Globus pallidus (tissue), 1 donor: ENCODE results near the gene AGR3.
A peak's percentile ranks its signal among the peaks of the same experiment; 100 is the strongest.

ENCODE experiments used
- DNase-seq: peaks from one replicate; pipeline ENCODE4 v3.0.0-alpha.2; 2015; ENCODE audit warnings: low spot score

Gene AGR3

DNA sequence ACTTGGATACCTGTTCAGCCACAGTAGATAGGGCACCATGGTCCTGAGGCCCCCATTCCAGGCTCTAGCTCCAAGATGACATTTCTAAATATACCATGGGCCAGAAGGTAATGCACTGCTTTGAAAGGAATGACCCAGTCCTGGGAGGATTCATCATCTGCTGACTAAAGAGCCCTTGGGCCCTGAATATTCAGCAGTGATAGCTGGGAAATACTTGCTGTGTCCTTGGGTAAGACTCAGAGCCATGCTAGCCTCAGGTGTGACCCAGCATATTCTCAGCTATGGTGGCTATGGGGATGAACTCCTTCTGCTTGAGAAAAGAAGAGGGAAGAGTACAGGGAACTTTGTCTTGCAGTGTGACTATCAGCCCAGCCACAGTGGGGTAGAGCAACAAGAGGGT is 55.7 kb downstream of the AGR3 start:
- DNase-seq, result no peak

DNA sequence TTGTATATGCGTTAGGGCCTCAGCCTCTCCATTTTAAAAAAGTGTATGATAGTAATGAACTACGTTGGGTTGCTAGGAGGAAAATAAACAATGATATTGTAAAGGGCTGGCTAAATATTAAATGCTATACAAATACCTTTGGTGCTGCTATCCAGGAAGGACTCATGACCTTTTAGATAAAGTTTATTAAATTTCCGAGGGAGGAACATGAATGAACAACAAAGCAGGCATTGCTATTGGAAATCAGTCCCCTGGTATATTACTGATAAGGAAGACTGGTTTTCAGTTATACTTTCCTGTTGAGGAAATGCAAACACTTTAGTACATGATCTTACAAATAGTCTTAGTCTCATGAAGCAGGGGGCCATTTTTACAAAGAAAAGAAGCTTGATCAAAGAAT is 59.8 kb downstream of the AGR3 start:
- no peak for DNase-seq

- no peak for DNase-seq
Observed at GRCh38 chr7:16818732-16819131, 63.1 kb downstream of the AGR3 start.

DNA sequence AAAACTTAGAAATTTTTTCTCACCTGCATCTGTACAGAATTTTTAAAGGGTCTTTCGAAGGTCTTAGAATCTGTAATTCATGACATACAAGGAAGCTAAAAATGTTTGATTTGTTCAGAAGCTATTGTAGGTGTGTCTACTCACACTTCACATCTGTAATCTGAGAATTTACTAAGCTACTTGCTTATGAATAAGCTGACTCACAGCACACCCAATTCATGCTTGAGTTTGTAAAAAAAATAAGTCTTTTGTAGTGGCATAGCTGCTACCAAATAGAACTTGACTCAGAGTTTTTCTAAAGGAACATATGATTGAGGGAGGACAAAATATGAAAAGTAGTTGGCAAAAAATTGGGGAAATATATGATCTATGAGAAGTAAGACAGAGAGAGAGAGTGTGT is 64.2 kb downstream of the AGR3 start:
- no peak for DNase-seq

DNA sequence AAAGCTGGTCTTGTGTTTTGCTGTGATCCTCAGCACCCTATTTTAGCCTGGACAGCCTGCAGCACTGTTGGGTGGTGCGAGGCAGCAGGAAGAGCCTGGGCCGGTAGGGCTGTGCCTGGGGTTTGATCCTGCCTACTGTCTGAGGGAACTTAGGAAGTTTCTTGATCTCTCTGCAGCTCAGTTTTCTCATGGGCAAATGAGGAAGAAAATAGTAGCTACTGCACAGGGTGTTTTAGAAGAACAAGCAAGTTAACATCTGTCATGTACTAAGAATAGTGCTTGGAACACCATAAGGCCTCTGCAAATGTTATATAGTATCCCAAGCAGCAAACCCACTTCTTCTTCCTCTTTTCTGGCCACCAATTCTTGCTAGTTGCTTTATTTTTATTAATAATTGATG is 65.0 kb downstream of the AGR3 start:
- DNase-seq, result peak; percentile 45

GRCh38 chr7:16815001-16815400 is 66.8 kb downstream of the AGR3 start:
- DNase-seq, result no peak

- DNase-seq, result no peak
Observed at GRCh38 chr7:16813232-16813616, 68.6 kb downstream of the AGR3 start.

- DNase-seq, result no peak
Observed at GRCh38 chr7:16812542-16813231, 69.1 kb downstream of the AGR3 start.

- no peak for DNase-seq
Observed at GRCh38 chr7:16811551-16811950, 70.2 kb downstream of the AGR3 start.

DNA sequence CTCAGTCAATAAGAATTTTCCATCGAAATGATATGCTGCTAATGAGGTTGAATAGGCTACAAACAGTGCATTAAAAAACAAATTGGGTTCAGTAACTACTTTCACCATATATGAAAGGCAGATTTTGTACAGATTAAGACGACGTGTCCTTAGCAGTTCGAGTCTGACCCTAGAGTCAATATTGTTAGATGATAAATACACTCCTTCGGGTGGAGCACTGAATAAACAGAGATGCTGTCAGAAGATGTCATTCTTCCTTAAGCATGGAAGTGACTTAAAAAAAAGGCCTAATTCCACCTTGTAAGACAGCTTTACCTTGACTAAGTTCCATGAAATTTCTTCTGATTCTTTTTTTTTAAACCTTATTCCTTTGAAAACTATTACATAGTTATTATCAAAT is 71.2 kb downstream of the AGR3 start:
- DNase-seq, result no peak

DNA sequence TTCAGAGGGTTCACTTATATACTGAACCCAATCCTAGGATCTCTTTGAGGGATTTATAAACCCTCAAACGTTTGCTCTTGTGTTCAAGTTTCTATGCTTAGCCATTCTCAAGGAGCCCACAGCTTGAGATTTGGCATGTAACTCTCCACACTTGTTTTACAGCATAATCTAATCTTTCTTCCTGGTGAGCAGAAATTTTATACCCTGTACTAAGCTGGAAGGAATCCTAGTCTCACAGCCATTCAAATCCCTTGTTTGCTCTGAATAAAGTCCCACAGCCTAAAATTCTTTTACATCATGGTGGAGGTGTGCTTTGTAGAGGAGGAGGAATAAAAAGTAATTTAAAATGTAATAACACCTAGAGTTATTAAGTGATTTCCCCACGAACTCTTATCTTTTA is 71.7 kb downstream of the AGR3 start:
- no peak for DNase-seq
